ENCODE measurements around the gene CNN3. TPM values are rescaled to one million over a fixed set of nuclear protein-coding genes. Genes with fewer than 3 reads are reported as not detected.

CNN3 gene
- polyA plus RNA-seq, 1 of the 3 experiments (the other 2 are of a cell fraction), result 204 TPM

- Histone ChIP-seq H3K9me3 (no peaks in the 10 kb centered on the region), H3K36me3 (replicated peaks in 1 of 2; ENCODE audit: control insufficient read depth in 1 of 2, insufficient read depth in 2 of 2, low read length in 1 of 2) (no peaks in the 10 kb centered on the region), H3K4me1 (ENCODE audit: control insufficient read depth in 1 of 2, insufficient read depth in 2 of 2, low read depth in 1 of 2, low read length in 1 of 2) (peaks cover 0 to 37% of the 10 kb centered on the region in 2 experiments; a peak in 2 of 4 replicates), H3K27ac (ENCODE audit: low read depth in 2 of 2, low read length in 1 of 2) (peak overlapping the region in 1 of 2 experiments; percentile 82; a peak in 2 of 4 replicates), H3K4me2 (no peak overlapping the region), H3K27me3 (ENCODE audit: insufficient read depth) (no peaks in the 10 kb centered on the region), H2AFZ (ENCODE audit: low read depth) (no peak overlapping the region), H3F3A (replicated peaks; ENCODE audit: insufficient read depth) (peaks cover 4% of the 10 kb centered on the region), H3K9ac (no peak overlapping the region), H3K9me2 (no peaks in the 10 kb centered on the region), H4K20me1 (ENCODE audit: insufficient read depth) (no peaks in the 10 kb centered on the region), H3K79me2 (ENCODE audit: insufficient read depth) (no peaks in the 10 kb centered on the region), H3K4me3 (ENCODE audit: low read depth in 2 of 2, low read length in 1 of 2) (no peak overlapping the region)
- no peak for DNase-seq
- ChIA-PET POLR2A (interaction anchor here (0.6 kb wide), 1 partner anchor 537 kb away, joined by 3 read pairs; no protein-coding TSS in a partner anchor), CTCF (interaction anchor here (0.7 to 1.6 kb wide), 3 partner anchors 15 to 99 kb away, joined by 3 to 4 read pairs (median 3); no protein-coding TSS in a partner anchor)
- TF ChIP-seq FOXM1 (IDR thresholded peaks at IDR 0.05; ENCODE audit: low read depth) (no peak), EP300 (IDR thresholded peaks at IDR 0.05; ENCODE audit: borderline replicate concordance in 1 of 2, low read depth in 1 of 2, low read length in 1 of 2) (no peak), ZBTB33 (IDR thresholded peaks at IDR 0.05; ENCODE audit: borderline replicate concordance, low read depth) (no peak), MEF2A (IDR thresholded peaks at IDR 0.05; ENCODE audit: borderline replicate concordance, low read depth) (no peak), JUND (IDR thresholded peaks at IDR 0.05) (no peak), USF2 (IDR thresholded peaks at IDR 0.05; ENCODE audit: borderline replicate concordance, low read depth, low read length) (no peak), FOXJ3 (CRISPR knock-in tag; IDR thresholded peaks at IDR 0.05) (no peak), TCF12 (IDR thresholded peaks at IDR 0.05) (no peak), RCOR1 (IDR thresholded peaks at IDR 0.05; ENCODE audit: low read length) (no peak), NFIC (IDR thresholded peaks at IDR 0.05; ENCODE audit: borderline replicate concordance) (no peak), POLR2AphosphoS5 (IDR thresholded peaks at IDR 0.05; ENCODE audit: low read depth, low read length) (no peak), RFX5 (IDR thresholded peaks at IDR 0.05; ENCODE audit: low read length) (no peak), PBX3 (IDR thresholded peaks at IDR 0.05) (no peak), EZH2phosphoT487 (IDR thresholded peaks at IDR 0.05; ENCODE audit: borderline replicate concordance, low read depth) (no peak), GABPA (IDR thresholded peaks at IDR 0.05; ENCODE audit: low read depth) (no peak), RXRA (IDR thresholded peaks at IDR 0.05; ENCODE audit: borderline replicate concordance, low read depth) (no peak), TEAD4 (IDR thresholded peaks at IDR 0.05; ENCODE audit: borderline replicate concordance, insufficient read depth) (no peak)
- WGBS (ENCODE audit: low lambda C conversion rate), result 95% methylated on average over 6 of the region's 6 CpGs
Measured at GRCh38 chr1:94953746-94954145, 26.8 kb upstream of the CNN3 start.
